GM12878 (cell line): ENCODE measurements around the gene OR2M2. TPM values are rescaled to one million over a fixed set of nuclear protein-coding genes. Genes with fewer than 3 reads are reported as not detected.

Experiments used
- ATAC-seq: fragments of 200-7000 bp; cut with Tn5 transposase; 3 replicates; pipeline ENCODE4 v1.9.1; 2020; ENCODE audit warnings: mild to moderate bottlenecking, moderate library complexity
- BruUV-seq: library from RNA; stranded (reverse); fragments of 400-500 nt; replicated peaks from 2 replicates; lab custom pipeline; 2021; lab: Mats Ljungman, UMichigan
- CTCF ChIA-PET: fragments of 300-600 bp; sonication (Branson Sonifier 250); formaldehyde crosslinking; extraction: SDS; loops from one replicate; lab custom pipeline; 2021; ENCODE audit warnings: inconsistent platforms; lab: Yijun Ruan, JAX
- POLR2A ChIA-PET: fragments of 350-600 bp; formaldehyde crosslinking; extraction: SDS; loops from one replicate; lab custom pipeline; 2021; ENCODE audit warnings: inconsistent platforms; lab: Charles Lee
- RAD21 ChIA-PET: fragments of 300-600 bp; sonication (Branson Sonifier 250); formaldehyde crosslinking; loops from one replicate; lab custom pipeline; 2023; ENCODE audit warnings: antibody characterized with exemption; ENCODE audit not compliant: unreplicated experiment; lab: Charles Lee
- SMC1A ChIA-PET: fragments of 300-600 bp; sonication (Branson Sonifier 250); formaldehyde crosslinking; loops from one replicate; lab custom pipeline; 2023; ENCODE audit not compliant: unreplicated experiment, uncharacterized antibody; lab: Charles Lee
- DNase-seq: peaks from one replicate; pipeline ENCODE4 v3.0.0-alpha.2; 2011; ENCODE audit warnings: low read depth, low spot score
- FAIRE-seq: peaks from 3 replicates; lab custom pipeline; 2011; peaks lifted over from hg19 to GRCh38; lab: Jason Lieb, UNC
- H2AFZ ChIP-seq: 2 replicates; pipeline ENCODE4 v1.6.0; 2011; ENCODE audit warnings: low read depth, low read length, control low read depth; ENCODE audit not compliant: control insufficient read depth
- H3K27ac ChIP-seq: 2 replicates; pipeline ENCODE4 v1.5.1; 2011; ENCODE audit warnings: control low read depth; ENCODE audit not compliant: control insufficient read depth, insufficient read depth
- H3K27me3 ChIP-seq, 2 experiments: replicated peaks in 1 of 2; 2 replicates each; pipeline versions ENCODE4 v1.6.0 to v1.6.1; 2011; ENCODE audit warnings: low read length in 1 of 2; ENCODE audit not compliant: control insufficient read depth in 2 of 2, insufficient read depth in 2 of 2
- H3K36me3 ChIP-seq, 2 experiments: 2 replicates each; pipeline ENCODE4 v1.5.1; 2011; ENCODE audit warnings: low read length in 1 of 2; ENCODE audit not compliant: control insufficient read depth in 2 of 2, insufficient read depth in 2 of 2
- H3K4me1 ChIP-seq: 2 replicates; pipeline ENCODE4 v1.6.1; 2011; ENCODE audit warnings: mild to moderate bottlenecking, low read length, moderate library complexity, mixed read lengths; ENCODE audit not compliant: control insufficient read depth, insufficient read depth
- H3K4me2 ChIP-seq: 2 replicates; pipeline ENCODE4 v1.6.0; 2011; ENCODE audit warnings: control low read depth; ENCODE audit not compliant: control insufficient read depth, insufficient read depth
- H3K4me3 ChIP-seq: fragments of 200-600 bp; sonication (generic); 2 replicates; pipeline ENCODE4 v1.5.1; 2016
- H3K79me2 ChIP-seq: 2 replicates; pipeline ENCODE4 v1.6.0; 2011; ENCODE audit warnings: low read length; ENCODE audit not compliant: control insufficient read depth, insufficient read depth
- H3K9ac ChIP-seq: 2 replicates; pipeline ENCODE4 v1.8.0; 2011; ENCODE audit warnings: low read length, control low read depth, mixed read lengths; ENCODE audit not compliant: control insufficient read depth, insufficient read depth
- H3K9me3 ChIP-seq: replicated peaks from 3 replicates; pipeline ENCODE4 v1.5.1; 2011; ENCODE audit warnings: mild to moderate bottlenecking, low read length; ENCODE audit not compliant: control insufficient read depth, insufficient read depth
- H4K20me1 ChIP-seq: 2 replicates; pipeline ENCODE4 v1.6.0; 2011; ENCODE audit not compliant: control insufficient read depth, insufficient read depth
- BCL11A ChIP-seq: IDR thresholded peaks from 2 replicates; pipeline ENCODE4 v1.6.1; 2011; ENCODE audit warnings: low read depth, low read length
- HCFC1 ChIP-seq: fragments of 150-350 bp; IDR thresholded peaks from 2 replicates; pipeline ENCODE4 v1.6.1; 2014; ENCODE audit warnings: low read length
- IRF4 ChIP-seq: IDR thresholded peaks from 2 replicates; pipeline ENCODE4 v1.6.1; 2011; ENCODE audit warnings: low read depth, low read length
- RB1 ChIP-seq: fragments of 450-650 bp; formaldehyde crosslinking; IDR thresholded peaks from 2 replicates; pipeline ENCODE4 v1.6.1; 2017; ENCODE audit warnings: mild to moderate bottlenecking, borderline replicate concordance
- WGBS: methylation state at CpG from one replicate; pipeline ENCODE4 v1.1.6; 2016; ENCODE audit warnings: low lambda C conversion rate; ENCODE audit not compliant: insufficient replicate concordance, insufficient coverage; ENCODE audit errors: missing lambda C conversion rate; 5-methylcytosine and 5-hydroxymethylcytosine counted together
- in situ Hi-C: fragments of 300-500 bp; cut with MboI; formaldehyde crosslinking; loops from 9 replicates; pipeline ENCODE4 v1.14.3; 2018; ENCODE audit warnings: mixed read lengths
- intact Hi-C: fragments of 100-400 bp; cut with micrococcal nuclease; formaldehyde crosslinking; loops from one replicate; pipeline ENCODE4 v1.14.2; 2022; ENCODE audit not compliant: unreplicated experiment
- polyA plus RNA-seq, 11 experiments: library from polyadenylated mRNA; depleted of rRNA in 4 of 11; unstranded in 6 of 11; stranded (reverse) in 5 of 11; fragments of >200 nt; fragmentation: Nextera tagmentation in 4 of 11; fragmentation: Illumina TruSeq in 1 of 11; extraction: Ambion mirVana in 4 of 11; extraction: Trizol in 1 of 11; gene quantifications; 1 replicate in 1 of 11; 2 replicates in 10 of 11; pipeline versions ENCODE4 v1.2.1 to v1.2.3, GENCODE V29; 2011 to 2016; ENCODE audit warnings: inconsistent platforms in 2 of 11, missing spikeins in 2 of 11, low read depth in 1 of 11
- total RNA-seq, 4 experiments: library from RNA; depleted of rRNA in 3 of 4; stranded (reverse); fragments of >200 nt in 3 of 4; fragmentation: Illumina TruSeq in 1 of 4; extraction: Trizol in 1 of 4; gene quantifications; 2 replicates each; pipeline versions ENCODE4 v1.2.1 to v1.2.3, GENCODE V29; 2013 to 2021

OR2M2 gene
- total and polyA plus RNA-seq, 10 of the 15 experiments (the other 5 are each of a cell fraction or from before 2014, with no cell fraction given) = not detected

- no peaks in the 10 kb centered on the region for H3K27me3 ChIP-seq
- H3K9me3 ChIP-seq = no peaks in the 10 kb centered on the region
- DNase-seq = no peak
- ATAC-seq = no peak
- no peaks in the 10 kb centered on the region for H3K36me3 ChIP-seq
- no peak overlapping the region for H3K9ac ChIP-seq
- SMC1A ChIA-PET = no interaction called here
- H3K4me1 ChIP-seq = no peaks in the 10 kb centered on the region
- no peak for FAIRE-seq
- in situ Hi-C loops (no loop called here), intact Hi-C loops (no loop called here)
- no peak overlapping the region for H3K4me3 ChIP-seq
- CTCF ChIA-PET = no interaction called here
- no peak overlapping the region for H2AFZ ChIP-seq
- WGBS = 47% methylated on average over 11 of the region's 11 CpGs
- BruUV-seq = no TSS peak
- POLR2A ChIA-PET = no interaction called here
- no peaks in the 10 kb centered on the region for H3K79me2 ChIP-seq
- TF ChIP-seq BCL11A (no peak), HCFC1 (no peak), RB1 (no peak)
- H3K4me2 ChIP-seq = no peak overlapping the region
- no peaks in the 10 kb centered on the region for H4K20me1 ChIP-seq
- RAD21 ChIA-PET = no interaction called here
- H3K27ac ChIP-seq = no peak overlapping the region
Measured at GRCh38 chr1:248189026-248189425, 14.4 kb downstream of the OR2M2 start.

GRCh38 chr1:248194117-248194516, 19.5 kb downstream of the OR2M2 start:
- H2AFZ ChIP-seq = no peak overlapping the region
- RAD21 ChIA-PET = no interaction called here
- SMC1A ChIA-PET = no interaction called here
- H3K27ac ChIP-seq = no peak overlapping the region
- no peaks in the 10 kb centered on the region for H4K20me1 ChIP-seq
- DNase-seq (no peak), FAIRE-seq (no peak), ATAC-seq (no peak)
- WGBS = 6% methylated on average over 1 of the region's 1 CpG
- H3K9me3 ChIP-seq = no peaks in the 10 kb centered on the region
- no peaks in the 10 kb centered on the region for H3K79me2 ChIP-seq
- TF ChIP-seq IRF4 (no peak), HCFC1 (no peak)
- CTCF ChIA-PET = interaction anchor here (0.6 kb wide), 1 partner anchor 377 kb away, joined by 3 read pairs; no protein-coding TSS in a partner anchor
- in situ Hi-C loops (no loop called here), intact Hi-C loops (no loop called here)
- no peaks in the 10 kb centered on the region for H3K36me3 ChIP-seq
- POLR2A ChIA-PET = no interaction called here
- H3K4me3 ChIP-seq = no peak overlapping the region
- H3K4me2 ChIP-seq = no peak overlapping the region
- H3K9ac ChIP-seq = no peak overlapping the region
- no peaks in the 10 kb centered on the region for H3K27me3 ChIP-seq
- BruUV-seq = no TSS peak
- no peaks in the 10 kb centered on the region for H3K4me1 ChIP-seq
